HL-60 (cell line): ENCODE measurements around the gene MYO3B.

Source experiments
- DNase-seq, 2 experiments: peaks; one replicate each; pipeline ENCODE4 v3.0.0-alpha.2; 2010 to 2020; ENCODE audit warnings: low read depth in 1 of 2, low spot score in 1 of 2
- H3K27ac ChIP-seq: fragments of 250-450 bp; sonication (Bioruptor Pico); replicated peaks from 2 replicates; pipeline ENCODE4 v1.5.1; 2020; ENCODE audit warnings: mild to moderate bottlenecking, moderate library complexity
- H3K27me3 ChIP-seq: fragments of 250-450 bp; sonication (Bioruptor Pico); 2 replicates; pipeline ENCODE4 v1.5.1; 2021; ENCODE audit warnings: mild to moderate bottlenecking, moderate library complexity; ENCODE audit not compliant: insufficient read depth, poor library complexity, severe bottlenecking
- H3K4me3 ChIP-seq: replicated peaks from 2 replicates; pipeline ENCODE4 v1.5.1; 2011; ENCODE audit warnings: mild to moderate bottlenecking, control low read depth, low read length; ENCODE audit not compliant: insufficient read depth
- CTCF ChIP-seq: IDR thresholded peaks from one replicate; pipeline ENCODE4 v1.5.1; 2011; ENCODE audit warnings: low read length, control low read depth, inconsistent platforms; ENCODE audit not compliant: insufficient read depth
- GABPA ChIP-seq: IDR thresholded peaks from 2 replicates; pipeline ENCODE4 v1.6.1; 2012; ENCODE audit warnings: low read depth
- POLR2AphosphoS5 ChIP-seq: IDR thresholded peaks from 2 replicates; pipeline ENCODE4 v1.6.1; 2012; ENCODE audit warnings: low read depth
- REST ChIP-seq: IDR thresholded peaks from 2 replicates; pipeline ENCODE4 v1.6.1; 2012; ENCODE audit warnings: low read depth; ENCODE audit not compliant: insufficient replicate concordance
- SPI1 ChIP-seq: IDR thresholded peaks from 2 replicates; pipeline ENCODE4 v1.6.1; 2012; ENCODE audit warnings: low read depth, mild to moderate bottlenecking, borderline replicate concordance

MYO3B gene

GRCh38 chr2:170524828-170525565 is 347.1 kb downstream of the MYO3B start:
- TF ChIP-seq GABPA, result no peak
- TF ChIP-seq REST, result no peak
- TF ChIP-seq CTCF, result no peak
- TF ChIP-seq POLR2AphosphoS5, result no peak
- TF ChIP-seq SPI1, result no peak
- no peak for DNase-seq
- H3K27me3 ChIP-seq, result no peaks in the 10 kb centered on the region
- no peak overlapping the region for H3K4me3 ChIP-seq
- no peak overlapping the region for H3K27ac ChIP-seq

- TF ChIP-seq GABPA (no peak), POLR2AphosphoS5 (no peak), CTCF (no peak), SPI1 (no peak), REST (no peak)
- Histone ChIP-seq H3K27ac (no peak overlapping the region), H3K27me3 (no peaks in the 10 kb centered on the region), H3K4me3 (no peak overlapping the region)
- no peak for DNase-seq
Measured at GRCh38 chr2:170525566-170525900, 347.6 kb downstream of the MYO3B start.

GRCh38 chr2:170530284-170530745 is 352.4 kb downstream of the MYO3B start:
- no peaks in the 10 kb centered on the region for H3K27me3 ChIP-seq
- DNase-seq, result no peak
- no peak overlapping the region for H3K4me3 ChIP-seq
- no peak overlapping the region for H3K27ac ChIP-seq
- TF ChIP-seq POLR2AphosphoS5 (no peak), SPI1 (no peak), GABPA (no peak), CTCF (no peak), REST (no peak)
